ENCODE results near the gene HES2. TPM values are rescaled to one million over a fixed set of nuclear protein-coding genes. Genes with fewer than 3 reads are reported as not detected.

Gene HES2, protein sequence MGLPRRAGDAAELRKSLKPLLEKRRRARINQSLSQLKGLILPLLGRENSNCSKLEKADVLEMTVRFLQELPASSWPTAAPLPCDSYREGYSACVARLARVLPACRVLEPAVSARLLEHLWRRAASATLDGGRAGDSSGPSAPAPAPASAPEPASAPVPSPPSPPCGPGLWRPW
- total RNA-seq (under 1 TPM in 1 of 9 donors, not detected in 8; 0.14 TPM), polyA plus RNA-seq (under 1 TPM; 0.04 to 0.12 TPM)
- long read RNA-seq, donor 1 = 0 reads
- long read RNA-seq, donor 2 = 0 reads
- long read RNA-seq, donor 3 = 0 reads

DNA sequence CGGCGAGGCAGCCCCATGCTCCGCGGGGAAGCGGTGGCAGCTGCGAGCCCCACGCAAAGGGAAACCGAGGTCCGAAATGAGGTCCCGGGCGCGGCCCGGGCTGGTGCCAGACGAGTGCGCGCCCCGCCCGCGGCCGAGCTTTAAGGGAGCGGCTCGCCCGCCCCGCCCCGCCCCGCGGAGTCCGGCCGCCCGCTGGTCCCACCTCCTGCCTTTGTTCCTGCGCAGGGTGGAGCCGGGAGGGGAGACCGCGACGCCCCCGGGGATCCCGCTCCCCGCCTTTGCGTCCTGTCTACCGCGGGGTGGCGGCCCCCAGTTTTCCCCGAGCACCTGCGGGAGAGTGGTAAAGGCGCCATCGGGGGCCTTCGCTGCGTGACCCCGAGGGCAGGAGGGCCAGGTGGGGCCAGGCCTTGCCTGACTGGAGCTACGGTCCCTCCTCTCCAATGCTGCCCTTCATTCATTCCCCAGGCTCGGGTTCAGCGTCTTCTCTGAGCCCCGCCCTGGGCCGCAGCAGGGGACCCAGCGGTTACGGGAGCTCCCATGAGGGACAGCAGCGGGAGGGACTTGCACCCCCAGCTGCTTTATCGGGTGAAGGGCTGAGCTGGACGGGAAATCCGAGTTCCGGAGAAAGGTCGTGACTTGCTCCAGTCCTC, at the start of gene HES2:
HES2 (minus strand) TSS at position 116 of the 650 bp plus-strand sequence; CDS start at position 17, 99 bp downstream.
- no peak for TF ChIP-seq POLR2A (IDR thresholded peaks at IDR 0.05)
- no peak for TF ChIP-seq CTCF (IDR thresholded peaks at IDR 0.05)
- Histone ChIP-seq H3K27me3 (peaks cover 68 to 100% (median 93%) of the 10 kb centered on the region in 9 donors), H3K36me3 (no peaks in the 10 kb centered on the region), H3K27ac (no peak within 1 kb of the TSS), H3K9me3 (no peaks in the 10 kb centered on the region), H3K4me1 (peaks cover 5 to 46% (median 37%) of the 10 kb centered on the region in 12 donors), H3K4me3 (peak within 1 kb of the TSS; percentile 16 to 55 (median 42))
- intact Hi-C loops (cut with DNase I) = no loop called here
- DNase-seq (no peak), ATAC-seq (peak in 3 of 4 donors; percentile 33 to 46 (median 39))
- 1 to 2% (median 1%) methylated on average over 32 to 62 of the region's 62 CpGs for WGBS, 4 donors

GRCh38 chr1:6468729-6469461, 49.2 kb upstream of the HES2 start:
- peaks cover 0 to 19% (median 2%) of the 10 kb centered on the region in 12 donors for H3K4me1 ChIP-seq
- 93 to 96% (median 94%) methylated on average over 12 to 13 of the region's 13 CpGs for WGBS, 4 donors
- H3K27ac ChIP-seq = no peak overlapping the region
- no peak for TF ChIP-seq POLR2A (IDR thresholded peaks at IDR 0.05)
- no peak for TF ChIP-seq CTCF (IDR thresholded peaks at IDR 0.05)
- ATAC-seq (no peak), DNase-seq (no peak)
- H3K36me3 ChIP-seq = peaks cover 0 to 69% (median 43%) of the 10 kb centered on the region in 9 donors
- H3K9me3 ChIP-seq = no peaks in the 10 kb centered on the region
- H3K27me3 ChIP-seq = peaks cover 0 to 7% (median 0%) of the 10 kb centered on the region in 9 donors
- intact Hi-C loops (cut with DNase I) = no loop called here
- no peak overlapping the region for H3K4me3 ChIP-seq

- Histone ChIP-seq H3K9me3 (no peaks in the 10 kb centered on the region), H3K27me3 (peaks cover 0 to 7% (median 0%) of the 10 kb centered on the region in 9 donors), H3K4me3 (no peak overlapping the region), H3K4me1 (peaks cover 0 to 19% (median 2%) of the 10 kb centered on the region in 12 donors), H3K36me3 (peaks cover 0 to 65% (median 38%) of the 10 kb centered on the region in 9 donors), H3K27ac (no peak overlapping the region)
- WGBS, 4 donors = 87 to 92% (median 89%) methylated on average over 23 to 30 of the region's 30 CpGs
- intact Hi-C loops (cut with DNase I) = no loop called here
- ATAC-seq (no peak), DNase-seq (no peak)
- TF ChIP-seq POLR2A (IDR thresholded peaks at IDR 0.05) = no peak
- TF ChIP-seq CTCF (IDR thresholded peaks at IDR 0.05) = no peak
Measured at GRCh38 chr1:6467744-6468688, 48.3 kb upstream of the HES2 start.

Measured in heart left ventricle (tissue), 16 donors.